Measurements from ENCODE around the gene PTPRK.

Gene PTPRK

DNA sequence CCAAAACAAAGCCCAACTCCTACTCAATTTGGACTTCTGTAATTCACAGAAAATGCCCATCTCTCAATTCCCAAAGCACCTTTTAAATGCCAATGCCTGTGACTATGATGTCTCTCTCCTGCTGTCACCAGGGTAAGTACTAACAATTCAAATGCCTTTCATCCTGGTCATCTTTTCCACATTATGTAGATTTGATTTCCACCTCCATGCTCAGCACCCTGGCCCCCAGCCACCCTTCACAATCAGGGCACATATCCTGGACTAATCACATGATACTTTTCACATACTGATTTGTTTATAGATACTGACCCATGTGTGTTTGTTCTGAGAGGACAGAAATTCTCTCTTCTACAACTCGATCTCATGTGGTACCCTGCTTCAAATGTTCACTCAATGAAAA is 236.3 kb downstream of the PTPRK start:
- peak; percentile 8 for DNase-seq (ENCODE audit: low spot score)

DNA sequence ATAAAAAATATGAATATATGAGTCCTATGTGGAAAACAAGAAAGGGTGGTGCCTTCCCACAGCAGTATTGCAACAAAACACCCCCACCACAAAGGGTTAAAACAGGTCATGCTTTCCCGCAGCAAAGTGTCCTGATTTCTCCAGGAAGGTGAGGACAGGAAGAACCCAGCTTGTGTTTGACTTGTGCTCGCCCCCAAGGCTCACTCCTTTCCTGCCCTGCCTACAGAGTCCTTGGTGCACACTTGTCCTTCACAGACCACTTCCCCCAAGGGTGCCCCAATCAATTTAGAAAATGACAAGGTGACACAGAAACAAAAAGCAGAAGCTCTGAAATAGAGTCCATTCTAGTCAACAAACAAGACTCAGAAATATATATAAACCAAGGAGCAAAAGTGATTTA is 237.4 kb downstream of the PTPRK start:
- no peak for DNase-seq (ENCODE audit: low spot score)

DNA sequence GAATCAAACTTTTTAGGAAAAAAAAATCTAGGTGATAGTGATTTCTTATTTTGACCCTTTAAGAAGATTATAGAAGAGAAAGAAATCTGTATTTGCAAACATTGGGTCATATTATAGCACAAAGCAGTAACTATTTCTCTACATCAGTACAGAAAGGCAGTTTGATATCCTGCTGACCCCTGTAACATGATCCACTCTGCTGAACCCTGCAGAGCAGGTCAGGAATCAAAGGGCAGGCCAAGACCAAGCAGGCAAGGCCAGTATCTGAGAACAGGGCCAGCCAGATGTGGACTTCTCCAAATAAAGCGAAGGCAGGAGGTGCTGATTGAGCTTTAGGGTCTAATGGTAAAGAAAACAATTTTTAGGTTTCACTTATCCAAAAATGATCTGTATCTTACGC is 239.4 kb downstream of the PTPRK start:
- no peak for DNase-seq (ENCODE audit: low spot score)

DNA sequence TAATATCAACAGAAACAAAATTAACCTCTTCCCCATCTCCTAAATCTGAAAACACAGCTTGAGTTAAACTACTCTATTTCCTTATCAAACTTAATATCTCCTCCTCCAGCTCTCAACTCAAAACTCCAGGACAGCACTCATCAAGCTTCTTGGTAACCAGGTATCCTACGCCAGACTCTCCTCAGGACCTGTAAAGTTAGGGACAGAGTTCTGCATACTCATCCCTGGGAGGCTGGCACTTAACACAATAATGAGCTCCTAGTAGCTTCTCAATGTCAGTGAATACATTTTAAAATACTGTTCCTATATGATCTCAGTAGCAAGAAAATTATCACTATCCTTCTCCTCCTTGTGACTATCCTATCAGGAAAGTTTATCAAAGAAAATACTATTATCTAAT is 240.3 kb downstream of the PTPRK start:
- no peak for DNase-seq (ENCODE audit: low spot score)

DNA sequence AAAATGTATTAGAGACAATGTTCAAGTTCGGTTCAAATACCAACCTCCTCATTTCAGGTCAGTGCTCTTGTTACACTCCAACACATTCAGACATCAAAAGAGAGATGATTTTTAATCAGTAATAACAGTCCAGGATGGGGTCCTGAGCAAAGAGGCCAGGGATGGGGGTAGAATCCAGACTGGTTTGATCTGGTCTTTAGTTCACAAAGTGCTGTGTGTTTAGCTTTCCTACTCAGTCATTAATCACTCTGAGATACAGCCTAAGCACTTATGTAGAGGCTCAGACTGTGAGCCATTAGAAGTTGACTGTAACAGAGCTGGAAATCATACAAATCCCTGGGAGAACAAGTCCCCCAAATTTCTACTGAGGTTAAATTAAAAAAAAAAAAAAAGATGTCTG is 241.6 kb downstream of the PTPRK start:
- no peak for DNase-seq (ENCODE audit: low spot score)

DNA sequence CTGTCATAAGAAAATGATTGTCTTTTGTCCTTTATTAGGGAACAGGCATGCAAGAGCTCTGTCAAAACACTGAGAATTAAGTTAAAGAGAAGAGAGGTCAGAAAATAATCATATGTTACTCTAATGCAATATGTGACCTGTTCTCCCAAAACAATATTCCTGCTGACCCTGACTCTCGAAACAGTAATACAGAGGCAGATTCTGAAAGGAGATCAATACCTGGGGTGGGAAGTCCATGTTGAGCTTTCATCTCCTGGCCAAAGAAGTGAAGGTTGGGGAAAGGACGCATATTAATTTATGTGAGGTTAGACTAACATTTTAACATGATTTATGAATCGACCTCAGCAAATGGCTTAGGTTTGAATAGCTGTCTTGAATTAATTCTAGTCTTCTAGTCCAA is 243.0 kb downstream of the PTPRK start:
- DNase-seq (ENCODE audit: low spot score): no peak

DNA sequence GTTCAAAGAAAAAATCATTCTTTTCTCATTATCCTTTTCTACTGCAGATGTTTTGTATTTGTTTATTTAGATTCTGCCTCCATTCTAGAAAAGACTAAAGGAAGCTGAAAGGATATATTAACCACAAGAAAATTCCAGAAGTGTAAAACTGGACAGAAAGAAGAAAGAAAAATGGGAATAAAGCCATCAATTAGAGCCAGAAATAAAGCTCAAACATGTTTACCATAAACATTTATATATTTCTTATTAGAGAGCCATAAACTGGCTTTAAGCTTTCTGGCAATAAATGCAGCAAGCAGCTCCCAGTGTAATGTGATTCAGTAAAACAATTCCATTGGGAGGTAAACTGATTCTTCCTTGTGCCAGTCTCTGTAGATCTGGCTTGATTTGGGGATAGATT is 244.1 kb downstream of the PTPRK start:
- DNase-seq (ENCODE audit: low spot score): no peak

DNA sequence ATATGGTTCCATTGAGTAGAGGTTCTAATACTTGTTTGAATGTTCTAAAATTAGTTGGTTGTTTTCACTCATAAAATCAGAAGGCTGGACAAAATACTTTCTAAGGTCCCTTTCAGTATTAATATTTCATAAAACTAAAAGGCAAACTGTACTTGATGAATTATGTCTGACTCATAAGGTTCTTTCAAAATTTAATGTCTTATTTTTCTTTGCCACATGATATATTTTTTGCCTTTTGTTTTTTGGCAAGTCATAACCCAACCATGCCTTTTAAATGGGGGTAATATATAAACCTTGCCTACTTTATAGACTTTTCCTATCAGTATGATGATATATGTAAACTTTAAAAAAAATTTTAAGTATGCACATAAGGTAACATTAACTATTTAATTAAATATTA is 244.7 kb downstream of the PTPRK start:
- no peak for DNase-seq (ENCODE audit: low spot score)

DNA sequence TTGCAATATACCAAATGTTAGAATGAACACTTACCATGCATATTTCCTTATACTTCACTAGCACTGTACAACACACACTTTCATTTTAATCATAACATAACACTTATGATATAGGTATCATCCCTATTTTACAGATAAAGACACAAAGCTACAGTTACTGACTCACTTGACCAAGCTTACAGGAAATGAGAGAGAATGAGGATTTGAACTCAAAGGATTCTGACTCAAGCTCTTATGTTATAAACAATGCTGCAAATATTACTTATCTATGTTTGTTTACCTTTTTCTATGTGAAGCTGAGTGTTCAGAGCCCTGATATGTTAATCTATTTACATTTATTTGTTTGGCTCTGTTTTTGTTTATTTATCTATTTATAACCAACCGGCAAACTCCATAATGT is 245.4 kb downstream of the PTPRK start:
- DNase-seq (ENCODE audit: low spot score): no peak

DNA sequence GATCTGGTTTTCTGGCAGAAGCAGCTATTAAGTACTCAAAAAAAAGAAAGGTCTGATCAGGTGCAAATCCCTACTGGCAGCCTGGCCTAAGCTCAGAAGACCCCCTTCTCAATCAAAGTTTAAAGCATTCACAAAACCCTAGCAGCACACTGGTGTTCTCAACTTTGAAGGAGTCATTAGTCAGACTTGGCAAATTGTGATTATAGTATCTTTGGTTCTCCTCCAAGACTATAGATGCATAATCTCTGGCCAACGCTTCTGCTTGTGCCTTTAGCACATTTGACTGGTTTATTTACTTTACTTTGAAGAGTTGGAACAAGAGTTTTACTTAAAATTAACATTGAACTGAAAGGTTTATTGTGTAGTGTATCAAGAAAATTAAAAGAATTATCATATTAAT is 248.9 kb downstream of the PTPRK start:
- no peak for DNase-seq (ENCODE audit: low spot score)

DNA sequence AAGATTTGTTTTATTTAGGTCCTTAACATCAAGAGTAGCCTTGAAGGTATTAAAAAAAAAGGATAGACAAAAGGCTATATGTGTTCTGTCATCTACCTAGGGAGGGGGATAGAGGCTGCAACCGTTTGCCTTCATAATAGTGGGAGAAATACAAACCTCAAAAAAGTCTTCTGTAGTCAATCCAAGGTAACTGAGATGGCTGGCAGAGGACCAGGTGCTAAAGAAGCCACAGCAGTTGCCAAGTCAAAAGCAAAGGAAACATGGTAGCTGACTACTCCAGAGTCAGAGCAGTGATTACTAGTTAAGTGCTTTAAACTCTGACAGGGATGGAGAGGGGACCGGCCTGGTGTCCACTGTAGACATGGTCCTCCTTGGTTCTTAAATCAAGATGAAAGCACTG is 249.4 kb downstream of the PTPRK start:
- no peak for DNase-seq (ENCODE audit: low spot score)

DNA sequence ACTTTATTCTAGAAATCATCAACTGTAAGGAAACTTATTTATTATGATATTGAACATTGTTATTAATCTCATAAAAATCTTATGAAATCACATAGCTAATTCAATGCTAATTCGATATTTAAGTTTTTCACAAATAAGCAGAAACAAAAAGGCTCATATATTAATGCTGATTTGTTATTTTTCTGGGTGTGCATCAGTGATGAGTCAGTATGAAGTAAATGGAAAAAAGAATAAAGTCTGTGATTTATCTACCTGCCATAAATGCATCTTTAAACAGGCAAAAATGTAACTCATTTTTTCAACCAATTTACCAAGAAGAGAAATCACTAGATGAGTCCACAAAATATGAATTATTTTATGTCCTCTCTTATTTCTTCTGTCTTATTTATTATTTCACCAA is 253.5 kb downstream of the PTPRK start:
- DNase-seq (ENCODE audit: low spot score): no peak

DNA sequence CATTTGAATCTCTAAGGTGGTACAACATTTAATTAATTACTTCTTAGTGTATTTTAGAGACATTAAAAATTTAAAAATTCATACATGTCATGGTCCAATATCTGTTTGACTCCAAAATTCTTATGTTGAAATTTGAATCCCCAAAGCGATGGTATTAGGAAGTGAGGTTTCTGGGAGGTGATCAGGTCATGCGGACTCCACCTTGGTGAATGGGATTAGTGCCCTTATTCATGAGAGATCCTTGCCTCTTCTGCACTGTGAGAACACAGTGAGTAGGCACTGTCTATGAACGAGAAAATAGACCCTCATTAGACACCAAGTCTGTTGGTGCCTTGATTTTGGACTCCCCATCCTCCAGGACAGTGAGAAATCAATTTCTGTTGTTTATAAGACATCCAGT is 254.7 kb downstream of the PTPRK start:
- DNase-seq (ENCODE audit: low spot score): no peak

DNA sequence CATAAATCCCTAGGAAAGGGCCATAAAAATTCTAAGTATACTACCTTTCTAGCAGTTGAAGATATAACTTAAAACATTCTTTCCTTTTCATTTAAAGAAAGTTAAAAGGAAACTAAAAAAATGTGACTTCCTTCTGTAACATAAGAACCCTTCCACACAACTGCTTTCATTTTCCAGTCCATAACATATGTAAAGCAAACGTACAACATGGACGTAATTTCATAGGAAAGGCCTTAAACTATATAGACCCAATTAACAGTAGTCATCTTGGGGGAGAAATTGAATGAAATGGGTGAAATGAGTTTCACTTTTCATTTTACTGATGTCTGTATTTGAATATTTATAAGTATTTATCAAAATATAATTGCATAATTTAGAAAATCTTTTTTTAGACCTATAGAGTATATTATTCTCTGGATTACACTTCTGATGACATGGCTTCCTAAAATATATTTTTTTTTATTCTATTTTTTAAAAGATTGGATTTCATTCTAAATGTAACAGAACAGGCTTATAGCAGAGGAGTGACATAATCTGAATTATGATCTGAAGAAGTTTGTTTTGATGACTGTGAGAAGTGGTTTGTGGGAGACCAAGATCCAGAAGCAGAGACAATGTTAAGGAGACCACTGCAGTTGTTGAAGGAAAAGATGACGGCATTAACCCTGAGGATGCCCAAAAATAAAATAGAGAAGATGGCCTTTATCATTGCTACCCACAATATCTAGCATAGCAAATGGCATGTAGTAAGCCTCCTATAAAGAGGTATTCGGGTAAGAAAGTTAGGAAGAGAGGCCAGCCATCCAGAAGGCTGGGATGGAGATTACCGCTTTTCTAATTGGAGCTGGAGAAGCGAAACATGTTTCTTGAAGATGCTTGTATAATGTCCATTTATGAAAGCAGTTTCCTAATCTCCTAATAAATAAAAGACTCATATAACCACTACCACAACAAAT is 260.4 kb downstream of the PTPRK start:
- DNase-seq (ENCODE audit: low spot score): no peak

DNA sequence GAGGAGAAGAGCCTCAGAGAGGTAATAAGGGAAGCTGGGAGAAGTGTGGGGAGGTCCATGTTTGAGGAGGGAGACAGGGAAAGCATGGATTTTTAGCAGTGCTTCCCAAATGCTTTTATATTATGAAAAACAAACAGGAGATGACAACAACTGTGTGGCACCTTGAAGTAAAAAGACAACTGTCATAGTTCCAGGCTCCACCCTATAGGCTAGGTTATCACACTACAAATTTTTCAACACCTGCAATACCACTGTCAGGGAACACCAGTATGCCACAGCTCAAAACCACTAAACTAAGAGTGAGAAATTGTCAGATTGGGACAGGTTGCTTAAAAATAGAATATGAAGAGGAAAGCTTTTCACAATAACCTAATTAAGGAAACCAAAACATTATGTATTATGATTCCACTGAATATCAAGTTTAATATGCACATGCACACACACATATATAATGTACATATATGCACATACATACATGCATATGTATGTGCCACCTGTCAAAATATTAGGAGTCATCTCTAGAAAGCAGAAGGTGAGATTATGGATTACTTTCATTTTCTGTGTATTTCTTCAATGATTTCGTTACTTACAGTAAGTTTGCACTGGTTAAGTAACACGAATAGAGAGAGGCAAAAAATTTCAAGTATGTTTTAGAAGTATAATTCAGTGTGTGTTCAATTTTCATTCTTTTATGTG is 261.2 kb downstream of the PTPRK start:
- DNase-seq (ENCODE audit: low spot score): no peak

DNA sequence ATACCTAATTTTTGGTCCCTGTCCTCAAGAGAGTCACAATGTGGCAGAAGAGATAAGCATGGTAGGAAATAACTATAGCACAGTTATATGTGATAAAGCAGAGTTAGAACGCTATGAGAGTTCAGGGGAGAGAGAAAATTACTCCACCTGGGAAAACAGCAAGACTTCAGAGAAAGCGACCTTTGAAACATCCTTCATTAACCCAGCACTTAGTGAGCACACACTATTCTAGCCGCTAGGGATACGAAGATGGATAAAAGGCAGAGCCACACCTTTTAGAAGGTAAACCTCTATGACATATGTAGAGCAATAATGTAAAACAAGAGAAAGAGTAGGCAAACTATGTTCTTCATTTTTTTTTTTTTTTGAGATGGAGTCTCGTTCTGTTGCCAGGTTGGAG is 264.3 kb downstream of the PTPRK start:
- no peak for DNase-seq (ENCODE audit: low spot score)

DNA sequence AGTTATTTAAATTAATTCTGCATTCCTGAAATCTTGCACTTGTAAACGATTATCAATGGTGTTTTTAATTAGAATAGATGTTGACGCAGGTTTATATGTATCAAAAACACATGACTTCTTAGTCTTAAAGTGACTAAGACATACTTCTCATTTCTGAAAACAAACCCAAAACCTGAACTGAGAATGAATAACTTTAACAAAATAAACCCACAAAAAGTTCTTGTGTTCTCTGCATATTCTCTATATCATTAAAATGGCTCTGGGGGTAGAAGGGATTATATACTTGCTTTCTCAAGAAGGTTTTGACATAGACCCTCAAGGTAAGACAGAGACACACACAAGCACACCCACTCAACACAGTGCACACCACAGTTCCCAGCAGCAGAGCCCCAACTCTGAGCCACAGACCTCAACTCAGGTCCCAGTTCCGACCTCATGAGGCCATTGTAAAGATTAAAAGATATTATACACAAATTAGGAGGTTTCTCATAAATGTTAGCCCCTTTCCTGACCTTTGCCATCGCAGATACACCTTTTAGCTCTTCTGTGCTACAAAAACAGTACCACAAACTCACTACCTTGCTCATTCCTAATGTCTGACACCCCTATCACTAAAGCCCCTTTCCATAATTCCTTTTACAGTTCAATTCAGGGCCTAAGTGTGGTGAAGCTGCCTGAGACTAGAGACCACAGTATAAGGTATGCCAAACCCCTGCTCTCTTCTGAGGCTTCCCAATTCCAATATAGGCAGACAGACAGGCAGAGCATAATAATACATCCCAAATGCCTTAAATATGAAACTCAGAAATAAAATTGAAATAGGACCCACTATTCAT is 267.8 kb downstream of the PTPRK start:
- DNase-seq (ENCODE audit: low spot score): no peak

DNA sequence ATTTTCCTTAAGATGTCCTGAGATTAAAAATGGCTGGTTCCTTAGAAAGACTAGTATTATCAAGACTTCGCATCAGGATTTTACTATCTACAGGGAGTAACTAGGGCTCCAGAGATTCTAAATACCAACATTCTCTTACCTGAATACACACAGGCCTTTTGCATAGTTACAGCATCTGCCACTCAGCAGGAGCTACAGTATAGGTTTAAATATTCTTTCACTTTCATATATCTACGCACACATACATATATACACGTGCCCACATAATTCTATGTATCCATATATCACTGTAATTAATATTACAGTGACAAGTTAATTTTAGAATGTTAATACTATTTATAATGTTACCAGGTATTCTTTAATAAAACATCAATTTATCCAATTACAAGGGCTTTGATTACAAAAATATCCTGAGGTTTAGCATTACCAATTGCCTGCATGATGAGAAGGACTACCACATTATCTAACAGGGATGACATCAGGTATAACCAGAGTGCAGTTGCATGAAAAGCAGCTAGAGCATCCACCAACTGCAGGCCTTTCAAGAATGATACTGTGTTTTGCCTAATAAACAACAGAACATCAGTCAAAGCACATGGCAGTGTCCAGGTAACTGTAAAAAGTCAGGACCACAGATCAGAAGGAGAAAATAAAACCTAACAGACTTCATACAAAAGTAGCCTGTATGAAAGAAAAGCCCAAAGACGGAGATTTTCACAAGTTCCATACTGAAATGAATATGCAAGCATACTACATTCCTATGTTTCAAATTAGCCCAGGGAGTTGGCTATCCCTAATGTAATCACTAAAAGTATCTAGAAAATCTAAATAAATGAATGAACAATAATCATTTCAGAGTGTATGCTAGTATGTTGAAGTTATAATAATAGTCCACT is 268.7 kb downstream of the PTPRK start:
- DNase-seq (ENCODE audit: low spot score): no peak

DNA sequence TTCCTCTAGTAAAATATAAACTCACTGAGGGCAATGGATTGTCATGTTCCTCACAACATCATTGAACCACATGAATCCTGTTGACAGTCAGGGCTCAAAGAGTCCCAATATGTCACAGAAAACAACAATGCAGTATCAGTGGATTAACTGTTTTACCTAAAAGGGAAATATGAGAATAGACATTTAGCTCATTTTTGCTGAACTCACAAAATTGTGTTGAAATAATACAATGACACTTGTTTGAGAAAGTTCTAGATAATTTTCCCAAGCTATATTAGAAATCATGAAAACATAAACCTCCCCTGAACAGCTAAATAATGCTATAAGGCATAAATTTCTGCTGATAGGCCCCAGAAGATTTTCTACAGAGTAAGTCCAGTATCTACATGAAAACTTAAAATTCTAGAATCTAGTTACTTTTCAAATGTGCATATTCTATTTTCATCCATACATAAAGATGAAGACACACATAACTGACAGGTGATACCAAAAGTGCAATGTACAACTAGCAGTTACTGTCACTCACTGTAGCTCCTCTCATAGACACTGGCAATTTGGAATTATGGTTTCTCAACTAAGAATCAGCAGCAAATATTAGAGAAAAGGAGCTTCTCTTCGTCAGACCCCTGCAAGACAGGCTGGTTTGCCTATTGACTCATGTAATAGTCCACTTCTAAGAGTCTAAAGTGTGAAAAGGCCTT is 269.9 kb downstream of the PTPRK start:
- DNase-seq (ENCODE audit: low spot score): no peak

DNA sequence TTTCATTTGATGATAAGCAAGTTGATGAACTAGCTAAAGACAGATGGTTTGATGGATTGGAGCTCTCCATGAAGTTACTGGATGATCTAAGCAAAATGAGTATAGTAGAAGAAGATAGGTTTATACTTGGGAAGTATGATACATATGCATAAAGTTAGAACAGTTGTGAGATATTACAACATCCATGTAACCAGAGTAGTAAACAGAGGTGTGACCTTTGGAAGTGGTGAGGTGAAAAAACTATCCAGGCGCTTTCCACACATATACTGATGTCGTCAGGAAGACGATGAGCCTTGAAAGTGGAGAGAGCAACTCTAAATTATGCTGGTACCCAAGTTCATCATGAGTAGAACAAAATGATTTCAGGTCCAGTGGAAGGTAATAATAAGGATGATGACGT is 271.0 kb downstream of the PTPRK start:
- no peak for DNase-seq (ENCODE audit: low spot score)

Data from globus pallidus (tissue), 1 donor.